A673 (cell line): ENCODE results near the gene TBCEL. TPM values are rescaled to one million over a fixed set of nuclear protein-coding genes. Genes with fewer than 3 reads are reported as not detected.

Experiments used
- BruUV-seq: library from RNA; stranded (reverse); fragments of 400-500 nt; replicated peaks from 2 replicates; lab custom pipeline; 2021; lab: Mats Ljungman, UMichigan
- CTCF ChIA-PET: fragments of 300-600 bp; sonication (Branson Sonifier 250); formaldehyde crosslinking; loops from one replicate; lab custom pipeline; 2022; ENCODE audit warnings: antibody characterized with exemption; lab: Charles Lee
- POLR2A ChIA-PET: fragments of 300-600 bp; sonication (Branson Sonifier 250); formaldehyde crosslinking; loops from one replicate; lab custom pipeline; 2022; ENCODE audit warnings: antibody characterized with exemption; ENCODE audit not compliant: low non-redundant PET; lab: Charles Lee
- DNase-seq: peaks from one replicate; pipeline ENCODE4 v3.0.0-alpha.2; 2015; ENCODE audit warnings: low spot score
- H3K27ac ChIP-seq: fragments of 200-600 bp; sonication (generic); 2 replicates; pipeline ENCODE4 v1.5.1; 2016; ENCODE audit warnings: mixed run types, low read depth, mild to moderate bottlenecking, mixed read lengths, antibody characterized with exemption, low read length; ENCODE audit not compliant: poor library complexity, severe bottlenecking
- H3K27me3 ChIP-seq: fragments of 200-600 bp; sonication (generic); replicated peaks from 2 replicates; pipeline ENCODE4 v1.6.1; 2017; ENCODE audit warnings: mixed run types, low read depth, mild to moderate bottlenecking, mixed read lengths, antibody characterized with exemption, low read length; ENCODE audit not compliant: insufficient read depth, poor library complexity
- H3K36me3 ChIP-seq: fragments of 200-600 bp; sonication (generic); 2 replicates; pipeline ENCODE4 v1.6.1; 2016; ENCODE audit warnings: mixed run types, mild to moderate bottlenecking, mixed read lengths, antibody characterized with exemption, low read length; ENCODE audit not compliant: insufficient read depth, poor library complexity, severe bottlenecking
- H3K4me1 ChIP-seq: fragments of 200-600 bp; sonication (generic); 2 replicates; pipeline ENCODE4 v1.6.1; 2017; ENCODE audit warnings: mixed run types, mild to moderate bottlenecking, mixed read lengths, antibody characterized with exemption, low read length; ENCODE audit not compliant: insufficient read depth, poor library complexity, severe bottlenecking
- H3K4me3 ChIP-seq: fragments of 200-600 bp; sonication (generic); 2 replicates; pipeline ENCODE4 v1.5.1; 2016; ENCODE audit warnings: low read depth, mixed run types, mild to moderate bottlenecking, mixed read lengths, low read length; ENCODE audit not compliant: poor library complexity, severe bottlenecking
- H3K9me3 ChIP-seq: fragments of 200-600 bp; sonication (generic); 2 replicates; pipeline ENCODE4 v1.6.1; 2016; ENCODE audit warnings: mixed run types, low read depth, mild to moderate bottlenecking, mixed read lengths, antibody characterized with exemption, low read length; ENCODE audit not compliant: poor library complexity, severe bottlenecking
- CTCF ChIP-seq: fragments of 300-800, 200-600 bp; sonication (generic); conservative IDR thresholded peaks from 2 replicates; pipeline ENCODE4 v1.5.1; 2017; ENCODE audit warnings: low read depth, mild to moderate bottlenecking, antibody characterized with exemption, low read length, moderate library complexity, mixed read lengths
- EZH2 ChIP-seq: fragments of 200-600 bp; sonication (generic); IDR thresholded peaks from 2 replicates; pipeline ENCODE4 v1.6.1; 2017; ENCODE audit warnings: borderline replicate concordance, low read depth, mild to moderate bottlenecking, mixed read lengths, antibody characterized with exemption, low read length; ENCODE audit not compliant: poor library complexity, severe bottlenecking
- intact Hi-C: fragments of 100-400 bp; cut with micrococcal nuclease; formaldehyde crosslinking; loops from one replicate; pipeline ENCODE4 v1.10.0; 2022; ENCODE audit not compliant: unreplicated experiment
- total RNA-seq: library from RNA; stranded (reverse); gene quantifications from 2 replicates; pipeline ENCODE4 v1.2.3, GENCODE V29; 2021

Gene TBCEL
- total RNA-seq, 1 experiment from 2014 or later: 22.4 TPM

- intact Hi-C loops: no loop called here
- H3K4me3 ChIP-seq: no peak overlapping the region
- no peaks in the 10 kb centered on the region for H3K27me3 ChIP-seq
- peak; percentile 23 for DNase-seq
- ChIA-PET POLR2A (no interaction called here), CTCF (no interaction called here)
- no TSS peak for BruUV-seq
- H3K27ac ChIP-seq: no peak overlapping the region
- no peaks in the 10 kb centered on the region for H3K4me1 ChIP-seq
- peaks cover 7% of the 10 kb centered on the region for H3K36me3 ChIP-seq
- TF ChIP-seq EZH2: no peak
- TF ChIP-seq CTCF: no peak
- H3K9me3 ChIP-seq: no peaks in the 10 kb centered on the region
Observed at GRCh38 chr11:121082670-121083069, 58.8 kb downstream of the TBCEL start.

GRCh38 chr11:121086866-121087265 lies 63.0 kb downstream of the TBCEL start:
- Histone ChIP-seq H3K9me3 (no peaks in the 10 kb centered on the region), H3K36me3 (peaks cover 7% of the 10 kb centered on the region), H3K4me1 (no peaks in the 10 kb centered on the region), H3K27me3 (no peaks in the 10 kb centered on the region), H3K27ac (no peak overlapping the region), H3K4me3 (no peak overlapping the region)
- intact Hi-C loops: no loop called here
- no TSS peak for BruUV-seq
- ChIA-PET CTCF (no interaction called here), POLR2A (interaction anchor here (0.7 kb wide), 1 partner anchor 1012 kb away, joined by 3 read pairs; no protein-coding TSS in a partner anchor)
- TF ChIP-seq CTCF: no peak
- TF ChIP-seq EZH2: no peak
- DNase-seq: no peak

DNA sequence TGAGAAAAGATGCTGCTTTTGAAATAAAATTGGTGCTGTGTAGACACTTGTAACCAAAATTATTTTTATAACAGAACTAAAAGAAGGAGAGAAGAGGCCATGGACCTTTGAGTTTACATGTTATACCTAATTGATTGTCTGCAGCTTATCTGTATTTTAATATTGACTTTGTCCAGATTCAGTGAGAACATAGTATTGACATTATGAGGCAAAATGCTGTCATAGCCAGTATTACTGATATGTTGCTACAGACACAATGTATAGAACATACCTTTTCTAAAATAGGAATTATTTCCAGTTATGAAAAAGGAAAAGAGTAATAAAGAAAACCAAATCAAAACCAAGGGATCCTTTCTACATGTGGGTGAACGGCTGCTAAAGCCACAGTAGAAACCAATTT lies 65.7 kb downstream of the TBCEL start:
- peaks cover 7% of the 10 kb centered on the region for H3K36me3 ChIP-seq
- no peak overlapping the region for H3K4me3 ChIP-seq
- no peak for DNase-seq
- ChIA-PET CTCF (no interaction called here), POLR2A (no interaction called here)
- no peak overlapping the region for H3K27ac ChIP-seq
- no peaks in the 10 kb centered on the region for H3K27me3 ChIP-seq
- intact Hi-C loops: no loop called here
- no peaks in the 10 kb centered on the region for H3K4me1 ChIP-seq
- TF ChIP-seq CTCF: no peak
- TF ChIP-seq EZH2: no peak
- no peaks in the 10 kb centered on the region for H3K9me3 ChIP-seq
- no TSS peak for BruUV-seq
